GM06990 (cell line): ENCODE measurements around the gene NRM.
"Not testable (repeated sequence)": the region's sequence is repeated elsewhere in the genome, so short reads cannot be mapped to it uniquely, and the experiment has no call there.

ENCODE experiments used
- DNase-seq: peaks from one replicate; pipeline ENCODE4 v3.0.0-alpha.2; 2011; ENCODE audit not compliant: insufficient read length; ENCODE audit errors: extremely low read depth
- H3K27me3 ChIP-seq: replicated peaks from 2 replicates; pipeline ENCODE4 v1.6.0; 2011; ENCODE audit warnings: low read length; ENCODE audit not compliant: control insufficient read depth, insufficient read depth
- H3K36me3 ChIP-seq: 2 replicates; pipeline ENCODE4 v1.5.1; 2011; ENCODE audit warnings: low read length; ENCODE audit not compliant: control insufficient read depth, insufficient read depth
- H3K4me3 ChIP-seq: replicated peaks from 2 replicates; pipeline ENCODE4 v1.5.1; 2011; ENCODE audit warnings: low read depth, mild to moderate bottlenecking, control low read depth, low read length
- CTCF ChIP-seq: IDR thresholded peaks from 2 replicates; pipeline ENCODE4 v1.5.1; 2011; ENCODE audit warnings: low read length, control low read depth, mild to moderate bottlenecking, inconsistent platforms; ENCODE audit not compliant: insufficient read depth, poor library complexity, severe bottlenecking

The NRM gene

GRCh38 chr6:30724906-30725667 lies 34.3 kb upstream of the NRM start:
- DNase-seq, result no peak
- Histone ChIP-seq H3K36me3 (peaks cover 43% of the 10 kb centered on the region), H3K4me3 (no peak overlapping the region; the same call in 1 of the 2 replicates), H3K27me3 (no peaks in the 10 kb centered on the region)
- no peak for TF ChIP-seq CTCF

- H3K4me3 ChIP-seq, result 0 out of 2 replicates have a peak overlapping the region, but pooled peaks have one; percentile 10
- DNase-seq, H3K27me3 ChIP-seq: not testable (repeated sequence)
- peaks cover 37% of the 10 kb centered on the region for H3K36me3 ChIP-seq
Observed at GRCh38 chr6:30723843-30724741, 33.3 kb upstream of the NRM start.

- peaks cover 37% of the 10 kb centered on the region for H3K36me3 ChIP-seq
- DNase-seq, H3K27me3 ChIP-seq: not testable (repeated sequence)
- peak overlapping the region; percentile 98 for H3K4me3 ChIP-seq
Observed at GRCh38 chr6:30723159-30723842, 32.5 kb upstream of the NRM start.

GRCh38 chr6:30722280-30723112 lies 31.7 kb upstream of the NRM start:
- DNase-seq, result peak; percentile 70
- Histone ChIP-seq H3K27me3 (no peaks in the 10 kb centered on the region), H3K36me3 (peaks cover 32% of the 10 kb centered on the region), H3K4me3 (peak overlapping the region; percentile 98)
- peak; percentile 93 for TF ChIP-seq CTCF

- peak overlapping the region; percentile 98 for H3K4me3 ChIP-seq
- H3K27me3 ChIP-seq, DNase-seq: not testable (repeated sequence)
- peaks cover 30% of the 10 kb centered on the region for H3K36me3 ChIP-seq
Observed at GRCh38 chr6:30722025-30722279, 31.2 kb upstream of the NRM start.

GRCh38 chr6:30721198-30722024 lies 30.6 kb upstream of the NRM start:
- peak; percentile 95 for DNase-seq
- peaks cover 30% of the 10 kb centered on the region for H3K36me3 ChIP-seq
- peak overlapping the region; percentile 98 for H3K4me3 ChIP-seq
- H3K27me3 ChIP-seq, result no peaks in the 10 kb centered on the region
- TF ChIP-seq CTCF, result no peak
